ENCODE measurements around the gene RHBDL2. TPM values are rescaled to one million over a fixed set of nuclear protein-coding genes. Genes with fewer than 3 reads are reported as not detected.

The RHBDL2 gene
- total RNA-seq, 4 donors from 2014 or later = not detected

GRCh38 chr1:38872401-38873026 is 69.1 kb downstream of the RHBDL2 start:
- Histone ChIP-seq H3K36me3 (no peaks in the 10 kb centered on the region), H3K4me1 (peaks cover 24 to 25% of the 10 kb centered on the region in 2 donors), H3K9me3 (no peaks in the 10 kb centered on the region), H3K4me3 (peak overlapping the region; percentile 69 to 95 (median 73)), H3K27ac (peak overlapping the region; percentile 69 to 86 (median 77)), H3K27me3 (no peaks in the 10 kb centered on the region)
- ATAC-seq (peak in 1 of 2 donors; percentile 4), DNase-seq (no peak)
- in situ Hi-C loops (cut with MboI; ENCODE audit: low sequenced_read_pairs in 4 of 4) (loop anchor here in 3 of 4 donors (25.0 kb wide), 2 partner anchors 140 to 215 kb away; no protein-coding TSS in a partner anchor), intact Hi-C loops (cut with DNase I; ENCODE audit: low total_unique reads) (loop anchor here (1.0 to 2.0 kb wide), 3 partner anchors 13 to 154 kb away; partner anchors contain the start of genes AKIRIN1, NDUFS5 and RRAGC)
- no peak for TF ChIP-seq POLR2A (IDR thresholded peaks at IDR 0.05)
- TF ChIP-seq, protein P1, sequence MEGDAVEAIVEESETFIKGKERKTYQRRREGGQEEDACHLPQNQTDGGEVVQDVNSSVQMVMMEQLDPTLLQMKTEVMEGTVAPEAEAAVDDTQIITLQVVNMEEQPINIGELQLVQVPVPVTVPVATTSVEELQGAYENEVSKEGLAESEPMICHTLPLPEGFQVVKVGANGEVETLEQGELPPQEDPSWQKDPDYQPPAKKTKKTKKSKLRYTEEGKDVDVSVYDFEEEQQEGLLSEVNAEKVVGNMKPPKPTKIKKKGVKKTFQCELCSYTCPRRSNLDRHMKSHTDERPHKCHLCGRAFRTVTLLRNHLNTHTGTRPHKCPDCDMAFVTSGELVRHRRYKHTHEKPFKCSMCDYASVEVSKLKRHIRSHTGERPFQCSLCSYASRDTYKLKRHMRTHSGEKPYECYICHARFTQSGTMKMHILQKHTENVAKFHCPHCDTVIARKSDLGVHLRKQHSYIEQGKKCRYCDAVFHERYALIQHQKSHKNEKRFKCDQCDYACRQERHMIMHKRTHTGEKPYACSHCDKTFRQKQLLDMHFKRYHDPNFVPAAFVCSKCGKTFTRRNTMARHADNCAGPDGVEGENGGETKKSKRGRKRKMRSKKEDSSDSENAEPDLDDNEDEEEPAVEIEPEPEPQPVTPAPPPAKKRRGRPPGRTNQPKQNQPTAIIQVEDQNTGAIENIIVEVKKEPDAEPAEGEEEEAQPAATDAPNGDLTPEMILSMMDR (IDR thresholded peaks at IDR 0.05 in 4 of 5, conservative IDR thresholded peaks at IDR 0.05 in 1 of 5) = no peak

- TF ChIP-seq, protein P1 (IDR thresholded peaks at IDR 0.05 in 4 of 5, conservative IDR thresholded peaks at IDR 0.05 in 1 of 5) = no peak
- TF ChIP-seq POLR2A (IDR thresholded peaks at IDR 0.05) = no peak
- intact Hi-C loops (cut with DNase I; ENCODE audit: low total_unique reads) (no loop called here), in situ Hi-C loops (cut with MboI; ENCODE audit: low sequenced_read_pairs in 4 of 4) (loop anchor here in 3 of 4 donors (25.0 kb wide), 2 partner anchors 141 to 216 kb away; no protein-coding TSS in a partner anchor)
- no peak for ATAC-seq
- Histone ChIP-seq H3K27me3 (no peaks in the 10 kb centered on the region), H3K4me3 (no peak overlapping the region), H3K4me1 (peaks cover 24 to 25% of the 10 kb centered on the region in 2 donors), H3K36me3 (no peaks in the 10 kb centered on the region), H3K27ac (no peak overlapping the region), H3K9me3 (no peaks in the 10 kb centered on the region)
- DNase-seq = no peak
These were observed 70.6 kb downstream of the RHBDL2 start for GRCh38 chr1:38870996-38871395.

DNA sequence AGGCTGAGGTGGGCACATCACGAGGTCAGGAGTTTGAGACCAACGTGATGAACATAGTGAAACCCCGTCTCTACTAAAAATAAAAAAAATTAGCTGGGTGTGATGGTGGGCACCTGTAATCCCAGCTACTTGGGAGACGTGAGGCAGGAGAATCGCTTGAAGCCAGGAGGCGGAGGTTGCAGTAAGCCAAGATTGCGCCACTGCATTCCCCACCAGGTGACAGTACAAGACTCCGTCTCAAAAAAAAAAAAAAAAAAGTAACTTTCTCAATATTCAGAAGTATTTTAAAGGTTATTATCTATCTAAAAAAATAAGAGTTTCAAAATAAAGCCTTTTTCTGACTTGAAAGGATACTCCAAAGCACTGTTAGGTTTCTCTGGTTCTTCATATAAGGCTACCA is 74.4 kb downstream of the RHBDL2 start:
- no peak overlapping the region for H3K4me3 ChIP-seq
- ATAC-seq = no peak
- TF ChIP-seq, protein P1 (IDR thresholded peaks at IDR 0.05 in 4 of 5, conservative IDR thresholded peaks at IDR 0.05 in 1 of 5) = no peak
- no peak for TF ChIP-seq POLR2A (IDR thresholded peaks at IDR 0.05)
- H3K9me3 ChIP-seq = no peaks in the 10 kb centered on the region
- no peaks in the 10 kb centered on the region for H3K27me3 ChIP-seq
- peaks cover 24 to 28% of the 10 kb centered on the region in 2 donors for H3K4me1 ChIP-seq
- in situ Hi-C loops (cut with MboI; ENCODE audit: low sequenced_read_pairs in 4 of 4) (loop anchor here in 3 of 4 donors (10.0 to 25.0 kb wide), 3 partner anchors 128 to 220 kb away; partner anchors contain the start of gene AKIRIN1 (in 1 of the 3)), intact Hi-C loops (cut with DNase I; ENCODE audit: low total_unique reads) (no loop called here)
- H3K36me3 ChIP-seq = no peaks in the 10 kb centered on the region
- no peak overlapping the region for H3K27ac ChIP-seq
- DNase-seq = no peak

GRCh38 chr1:38865112-38865715 is 76.4 kb downstream of the RHBDL2 start:
- intact Hi-C loops (cut with DNase I; ENCODE audit: low total_unique reads) = no loop called here
- no peaks in the 10 kb centered on the region for H3K36me3 ChIP-seq

More at GRCh38 chr1:38865112-38865715, 76.4 kb downstream of the RHBDL2 start:
- H3K27ac ChIP-seq = no peak overlapping the region
- in situ Hi-C loops (cut with MboI; ENCODE audit: low sequenced_read_pairs in 4 of 4) = loop anchor here in 3 of 4 donors (10.0 to 25.0 kb wide), 3 partner anchors 130 to 222 kb away; partner anchors contain the start of gene AKIRIN1 (in 1 of the 3)
- ATAC-seq = no peak
- H3K27me3 ChIP-seq = no peaks in the 10 kb centered on the region
- DNase-seq = no peak
- TF ChIP-seq, protein P1 (IDR thresholded peaks at IDR 0.05 in 4 of 5, conservative IDR thresholded peaks at IDR 0.05 in 1 of 5) = no peak
- TF ChIP-seq POLR2A (IDR thresholded peaks at IDR 0.05) = no peak
- no peak overlapping the region for H3K4me3 ChIP-seq
- peaks cover 30 to 41% of the 10 kb centered on the region in 2 donors for H3K4me1 ChIP-seq
- no peaks in the 10 kb centered on the region for H3K9me3 ChIP-seq

Measured in gastrocnemius medialis (tissue), 4 donors.